GM23338 (cell line): ENCODE data around the gene NR3C1. TPM values are rescaled to one million over a fixed set of nuclear protein-coding genes. Genes with fewer than 3 reads are reported as not detected.
A peak's percentile ranks its signal among the peaks of the same experiment; 100 is the strongest.

Source experiments
- ATAC-seq: fragments of 200-7000 bp; cut with Tn5 transposase; 3 replicates; pipeline ENCODE4 v1.9.1; 2020
- DNase-seq: peaks from one replicate; pipeline ENCODE4 v3.0.0-alpha.2; 2015; ENCODE audit warnings: low spot score
- H2AFZ ChIP-seq: fragments of 200-600 bp; sonication (generic); 2 replicates; pipeline ENCODE4 v1.8.0; 2016; ENCODE audit warnings: antibody characterized with exemption, mild to moderate bottlenecking, moderate library complexity
- H3F3A ChIP-seq: fragments of 200-600 bp; sonication (generic); replicated peaks from 2 replicates; pipeline ENCODE4 v1.8.0; 2017; ENCODE audit warnings: antibody characterized with exemption, mixed run types, low read depth
- H3K27ac ChIP-seq: fragments of 200-600 bp; sonication (generic); 2 replicates; pipeline ENCODE4 v1.6.1; 2016; ENCODE audit warnings: low read depth
- H3K27me3 ChIP-seq: fragments of 200-600 bp; sonication (generic); 2 replicates; pipeline ENCODE4 v1.8.0; 2016; ENCODE audit warnings: mild to moderate bottlenecking, mixed run types, moderate library complexity; ENCODE audit not compliant: insufficient read depth
- H3K36me3 ChIP-seq: fragments of 200-600 bp; sonication (generic); 2 replicates; pipeline ENCODE4 v1.8.0; 2016; ENCODE audit warnings: mild to moderate bottlenecking; ENCODE audit not compliant: insufficient read depth
- H3K4me1 ChIP-seq: fragments of 200-600 bp; sonication (generic); 2 replicates; pipeline ENCODE4 v1.8.0; 2016; ENCODE audit warnings: mild to moderate bottlenecking, moderate library complexity; ENCODE audit not compliant: insufficient read depth
- H3K4me2 ChIP-seq: fragments of 200-600 bp; sonication (generic); 2 replicates; pipeline ENCODE4 v1.7.1; 2017; ENCODE audit warnings: mixed run types
- H3K4me3 ChIP-seq: fragments of 200-600 bp; sonication (generic); 2 replicates; pipeline ENCODE4 v1.6.1; 2016; ENCODE audit warnings: mixed run types
- H3K79me2 ChIP-seq: fragments of 200-600 bp; sonication (generic); replicated peaks from 2 replicates; pipeline ENCODE4 v1.8.0; 2017; ENCODE audit warnings: mild to moderate bottlenecking; ENCODE audit not compliant: insufficient read depth
- H3K9me2 ChIP-seq: fragments of 200-600 bp; sonication (generic); 2 replicates; pipeline ENCODE4 v1.8.0; 2017; ENCODE audit not compliant: insufficient read depth
- H4K20me1 ChIP-seq: fragments of 200-600 bp; sonication (generic); replicated peaks from 2 replicates; pipeline ENCODE4 v1.8.0; 2017; ENCODE audit warnings: mild to moderate bottlenecking; ENCODE audit not compliant: insufficient read depth
- H3K27ac Mint-ChIP-seq: 2 replicates; pipeline ENCODE4 v1.8.0; 2020; ENCODE audit warnings: inconsistent platforms, mild to moderate bottlenecking, moderate library complexity, mixed read lengths
- H3K27me3 Mint-ChIP-seq: 3 replicates; pipeline ENCODE4 v1.8.0; 2022; ENCODE audit warnings: low read depth, mild to moderate bottlenecking, moderate library complexity, mixed read lengths, inconsistent platforms; ENCODE audit not compliant: insufficient read depth, poor library complexity
- H3K36me3 Mint-ChIP-seq: 3 replicates; pipeline ENCODE4 v1.8.0; 2021; ENCODE audit warnings: low read depth, mild to moderate bottlenecking, inconsistent platforms, moderate library complexity, mixed read lengths
- H3K4me1 Mint-ChIP-seq: 3 replicates; pipeline ENCODE4 v1.8.0; 2020; ENCODE audit warnings: mild to moderate bottlenecking, inconsistent platforms, mixed read lengths
- H3K4me3 Mint-ChIP-seq: 3 replicates; pipeline ENCODE4 v1.8.0; 2021; ENCODE audit warnings: moderate library complexity, mild to moderate bottlenecking, inconsistent platforms, mixed read lengths
- H3K9me3 Mint-ChIP-seq: 3 replicates; pipeline ENCODE4 v1.8.0; 2020; ENCODE audit warnings: moderate library complexity, mild to moderate bottlenecking, inconsistent platforms, mixed read lengths
- CREB1 ChIP-seq: fragments of 250-450 bp; sonication (Bioruptor Pico); IDR thresholded peaks from 2 replicates; pipeline ENCODE4 v1.5.0; 2020; ENCODE audit warnings: low read depth, mild to moderate bottlenecking, moderate library complexity
- EZH2 ChIP-seq: fragments of 200-600 bp; sonication (generic); IDR thresholded peaks from one replicate; pipeline ENCODE4 v1.8.0; 2017; ENCODE audit warnings: antibody characterized with exemption, mild to moderate bottlenecking, low read depth; ENCODE audit not compliant: unreplicated experiment
- EZH2phosphoT487 ChIP-seq: fragments of 200-600 bp; sonication (generic); IDR thresholded peaks from one replicate; pipeline ENCODE4 v1.8.1; 2018; ENCODE audit warnings: antibody characterized with exemption; ENCODE audit not compliant: unreplicated experiment
- JUNB ChIP-seq: IDR thresholded peaks from one replicate; pipeline ENCODE4 v1.6.1; 2016; ENCODE audit warnings: antibody characterized with exemption; ENCODE audit not compliant: unreplicated experiment
- NANOG ChIP-seq: IDR thresholded peaks from 2 replicates; pipeline ENCODE4 v1.6.1; 2016; ENCODE audit warnings: antibody characterized with exemption, borderline replicate concordance
- POLR2AphosphoS5 ChIP-seq: IDR thresholded peaks from 2 replicates; pipeline ENCODE4 v1.6.1; 2016; ENCODE audit warnings: antibody characterized with exemption, low read depth
- STAT1 ChIP-seq: IDR thresholded peaks from one replicate; pipeline ENCODE4 v1.6.1; 2016; ENCODE audit warnings: antibody characterized with exemption; ENCODE audit not compliant: unreplicated experiment
- ZNF114 ChIP-seq: fragments of 250-450 bp; sonication (Bioruptor Pico); IDR thresholded peaks from 2 replicates; pipeline ENCODE4 v1.5.0; 2020; ENCODE audit warnings: mild to moderate bottlenecking, moderate library complexity
- ZNF331 ChIP-seq: fragments of 250-450 bp; sonication (Bioruptor Pico); IDR thresholded peaks from 2 replicates; pipeline ENCODE4 v1.5.0; 2020; ENCODE audit warnings: low read depth, mild to moderate bottlenecking, moderate library complexity
- polyA plus RNA-seq: library from polyadenylated mRNA; unstranded; fragments of >200 nt; fragmentation: Nextera tagmentation; extraction: Ambion mirVana; gene quantifications from 2 replicates; pipeline ENCODE4 v1.2.1, GENCODE V29; 2016
- total RNA-seq: library from RNA; depleted of rRNA; stranded (reverse); fragments of >200 nt; shearing (Covaris generic); gene quantifications from 2 replicates; pipeline ENCODE4 v1.2.3, GENCODE V29; 2014
- TF ChIP-seq, protein P1 (sequence below): IDR thresholded peaks from one replicate; pipeline ENCODE4 v1.6.1; 2018; ENCODE audit warnings: antibody characterized with exemption; ENCODE audit not compliant: unreplicated experiment
- TF ChIP-seq, protein P2 (sequence below), 2 experiments: fragments of 200-600 bp in 1 of 2; sonication (generic) in 1 of 2; conservative IDR thresholded peaks; 2 replicates each; pipeline versions ENCODE4 v1.5.1 to v1.6.1; 2016 to 2017; ENCODE audit warnings: antibody characterized with exemption in 2 of 2, low read depth in 2 of 2, mild to moderate bottlenecking in 2 of 2, moderate library complexity in 1 of 2
- TF ChIP-seq, protein P3 (sequence below): IDR thresholded peaks from 2 replicates; pipeline ENCODE4 v1.6.1; 2016; ENCODE audit warnings: antibody characterized with exemption

The NR3C1 gene
- total and polyA plus RNA-seq, 2 experiments from 2014 or later = 1.2 to 4.6 TPM

DNA sequence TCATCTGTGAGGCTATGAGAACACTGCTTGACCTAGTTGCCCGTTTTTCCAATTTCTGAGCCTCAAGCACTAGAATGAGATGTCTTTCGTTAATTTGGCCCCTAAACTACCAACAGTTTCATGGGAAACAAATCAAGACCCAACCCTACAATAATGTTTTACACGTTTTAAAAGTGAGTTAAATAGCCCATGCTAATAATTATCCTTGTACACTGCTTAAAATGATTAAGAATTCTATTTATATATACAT is 2.3 kb upstream of the NR3C1 start:
- H3K4me1 ChIP-seq = peaks cover 16% of the 10 kb centered on the region
- no peak overlapping the region for H3K27ac ChIP-seq
- peak overlapping the region; percentile 85 for H3K4me3 Mint-ChIP-seq
- no peaks in the 10 kb centered on the region; the same call in 1 of the 2 replicates for H3F3A ChIP-seq
- H3K4me1 Mint-ChIP-seq = peaks cover 20% of the 10 kb centered on the region
- H3K36me3 ChIP-seq = no peaks in the 10 kb centered on the region
- peaks cover 7% of the 10 kb centered on the region for H3K9me2 ChIP-seq
- no peak for TF ChIP-seq ZNF114
- TF ChIP-seq POLR2AphosphoS5 = no peak
- TF ChIP-seq, protein P1, sequence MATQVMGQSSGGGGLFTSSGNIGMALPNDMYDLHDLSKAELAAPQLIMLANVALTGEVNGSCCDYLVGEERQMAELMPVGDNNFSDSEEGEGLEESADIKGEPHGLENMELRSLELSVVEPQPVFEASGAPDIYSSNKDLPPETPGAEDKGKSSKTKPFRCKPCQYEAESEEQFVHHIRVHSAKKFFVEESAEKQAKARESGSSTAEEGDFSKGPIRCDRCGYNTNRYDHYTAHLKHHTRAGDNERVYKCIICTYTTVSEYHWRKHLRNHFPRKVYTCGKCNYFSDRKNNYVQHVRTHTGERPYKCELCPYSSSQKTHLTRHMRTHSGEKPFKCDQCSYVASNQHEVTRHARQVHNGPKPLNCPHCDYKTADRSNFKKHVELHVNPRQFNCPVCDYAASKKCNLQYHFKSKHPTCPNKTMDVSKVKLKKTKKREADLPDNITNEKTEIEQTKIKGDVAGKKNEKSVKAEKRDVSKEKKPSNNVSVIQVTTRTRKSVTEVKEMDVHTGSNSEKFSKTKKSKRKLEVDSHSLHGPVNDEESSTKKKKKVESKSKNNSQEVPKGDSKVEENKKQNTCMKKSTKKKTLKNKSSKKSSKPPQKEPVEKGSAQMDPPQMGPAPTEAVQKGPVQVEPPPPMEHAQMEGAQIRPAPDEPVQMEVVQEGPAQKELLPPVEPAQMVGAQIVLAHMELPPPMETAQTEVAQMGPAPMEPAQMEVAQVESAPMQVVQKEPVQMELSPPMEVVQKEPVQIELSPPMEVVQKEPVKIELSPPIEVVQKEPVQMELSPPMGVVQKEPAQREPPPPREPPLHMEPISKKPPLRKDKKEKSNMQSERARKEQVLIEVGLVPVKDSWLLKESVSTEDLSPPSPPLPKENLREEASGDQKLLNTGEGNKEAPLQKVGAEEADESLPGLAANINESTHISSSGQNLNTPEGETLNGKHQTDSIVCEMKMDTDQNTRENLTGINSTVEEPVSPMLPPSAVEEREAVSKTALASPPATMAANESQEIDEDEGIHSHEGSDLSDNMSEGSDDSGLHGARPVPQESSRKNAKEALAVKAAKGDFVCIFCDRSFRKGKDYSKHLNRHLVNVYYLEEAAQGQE = no peak
- TF ChIP-seq EZH2phosphoT487 = no peak
- TF ChIP-seq, protein P2, sequence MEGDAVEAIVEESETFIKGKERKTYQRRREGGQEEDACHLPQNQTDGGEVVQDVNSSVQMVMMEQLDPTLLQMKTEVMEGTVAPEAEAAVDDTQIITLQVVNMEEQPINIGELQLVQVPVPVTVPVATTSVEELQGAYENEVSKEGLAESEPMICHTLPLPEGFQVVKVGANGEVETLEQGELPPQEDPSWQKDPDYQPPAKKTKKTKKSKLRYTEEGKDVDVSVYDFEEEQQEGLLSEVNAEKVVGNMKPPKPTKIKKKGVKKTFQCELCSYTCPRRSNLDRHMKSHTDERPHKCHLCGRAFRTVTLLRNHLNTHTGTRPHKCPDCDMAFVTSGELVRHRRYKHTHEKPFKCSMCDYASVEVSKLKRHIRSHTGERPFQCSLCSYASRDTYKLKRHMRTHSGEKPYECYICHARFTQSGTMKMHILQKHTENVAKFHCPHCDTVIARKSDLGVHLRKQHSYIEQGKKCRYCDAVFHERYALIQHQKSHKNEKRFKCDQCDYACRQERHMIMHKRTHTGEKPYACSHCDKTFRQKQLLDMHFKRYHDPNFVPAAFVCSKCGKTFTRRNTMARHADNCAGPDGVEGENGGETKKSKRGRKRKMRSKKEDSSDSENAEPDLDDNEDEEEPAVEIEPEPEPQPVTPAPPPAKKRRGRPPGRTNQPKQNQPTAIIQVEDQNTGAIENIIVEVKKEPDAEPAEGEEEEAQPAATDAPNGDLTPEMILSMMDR (conservative IDR thresholded peaks at IDR 0.05; ENCODE audit: low read depth in 2 of 2) = no peak
- TF ChIP-seq ZNF331 (CRISPR knock-in tag) = no peak
- TF ChIP-seq EZH2 = no peak
- TF ChIP-seq JUNB = no peak
- no peak for TF ChIP-seq CREB1
- TF ChIP-seq, protein P3, sequence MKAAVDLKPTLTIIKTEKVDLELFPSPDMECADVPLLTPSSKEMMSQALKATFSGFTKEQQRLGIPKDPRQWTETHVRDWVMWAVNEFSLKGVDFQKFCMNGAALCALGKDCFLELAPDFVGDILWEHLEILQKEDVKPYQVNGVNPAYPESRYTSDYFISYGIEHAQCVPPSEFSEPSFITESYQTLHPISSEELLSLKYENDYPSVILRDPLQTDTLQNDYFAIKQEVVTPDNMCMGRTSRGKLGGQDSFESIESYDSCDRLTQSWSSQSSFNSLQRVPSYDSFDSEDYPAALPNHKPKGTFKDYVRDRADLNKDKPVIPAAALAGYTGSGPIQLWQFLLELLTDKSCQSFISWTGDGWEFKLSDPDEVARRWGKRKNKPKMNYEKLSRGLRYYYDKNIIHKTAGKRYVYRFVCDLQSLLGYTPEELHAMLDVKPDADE = no peak
- TF ChIP-seq STAT1 = no peak
- TF ChIP-seq NANOG = no peak
- no peaks in the 10 kb centered on the region; the same call in 2 of the 3 replicates for H3K9me3 Mint-ChIP-seq
- H3K4me3 ChIP-seq = peak overlapping the region; percentile 93
- peak overlapping the region; percentile 100 for H2AFZ ChIP-seq
- H4K20me1 ChIP-seq = no peaks in the 10 kb centered on the region
- H3K79me2 ChIP-seq = no peaks in the 10 kb centered on the region
- H3K27ac Mint-ChIP-seq = peak overlapping the region; percentile 98; the same call in 1 of the 2 replicates
- H3K36me3 Mint-ChIP-seq = no peaks in the 10 kb centered on the region
- ATAC-seq = no peak
- peak overlapping the region; percentile 95 for H3K4me2 ChIP-seq
- peaks cover 22% of the 10 kb centered on the region for H3K27me3 Mint-ChIP-seq
- DNase-seq = no peak
- peaks cover 30% of the 10 kb centered on the region for H3K27me3 ChIP-seq
